GM21786 (cell line): ENCODE results near the gene RPL10.

Source experiments
- ATAC-seq: cut with Tn5 transposase; IDR thresholded peaks from one replicate; pipeline ENCODE4 v1.9.1; 2021; ENCODE audit not compliant: unreplicated experiment

Gene RPL10

DNA sequence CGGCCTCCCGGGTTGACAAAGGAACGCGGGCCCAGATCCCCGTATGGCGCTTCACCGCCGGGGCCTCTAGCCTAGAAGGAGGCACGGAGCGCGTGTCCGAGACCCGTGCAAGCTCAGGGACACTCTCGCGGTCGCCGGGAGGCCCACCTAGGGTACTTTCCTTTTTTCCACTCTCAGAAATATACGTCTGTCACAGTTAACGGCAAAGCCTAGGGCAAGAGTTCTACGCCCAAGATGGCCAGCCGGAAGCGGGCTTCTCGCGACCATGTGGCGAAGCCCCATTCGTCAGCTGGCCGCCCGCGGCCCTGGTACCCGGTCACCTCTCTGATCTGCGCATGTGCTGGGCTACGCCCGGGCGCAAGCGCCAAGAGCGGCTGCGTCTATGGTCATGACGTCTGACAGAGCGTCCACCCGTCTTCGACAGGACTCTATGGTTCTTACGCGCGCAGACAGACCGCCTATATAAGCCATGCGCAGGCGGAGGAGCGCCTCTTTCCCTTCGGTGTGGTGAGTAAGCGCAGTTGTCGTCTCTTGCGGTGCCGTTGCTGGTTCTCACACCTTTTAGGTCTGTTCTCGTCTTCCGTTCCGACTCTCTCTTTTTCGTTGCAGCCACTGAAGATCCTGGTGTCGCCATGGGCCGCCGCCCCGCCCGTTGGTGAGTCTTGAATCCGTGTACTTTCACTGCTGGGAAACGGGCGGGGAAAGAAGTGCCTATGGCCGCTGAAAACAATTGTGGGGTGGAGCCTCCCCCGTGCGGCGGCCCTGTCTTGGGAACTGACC is at the start of gene RPL10:
Gene RPL10, plus strand, starts transcription at position 490 of the 780 bp plus-strand sequence. Its CDS starts 143 bp downstream, at position 633.
- ATAC-seq, result peak; percentile 68

- no peak for ATAC-seq
These were observed 49.4 kb upstream of the RPL10 start for GRCh38 chrX:154348646-154349358.

- ATAC-seq, result no peak
These were observed 48.7 kb upstream of the RPL10 start for GRCh38 chrX:154349359-154349935.

DNA sequence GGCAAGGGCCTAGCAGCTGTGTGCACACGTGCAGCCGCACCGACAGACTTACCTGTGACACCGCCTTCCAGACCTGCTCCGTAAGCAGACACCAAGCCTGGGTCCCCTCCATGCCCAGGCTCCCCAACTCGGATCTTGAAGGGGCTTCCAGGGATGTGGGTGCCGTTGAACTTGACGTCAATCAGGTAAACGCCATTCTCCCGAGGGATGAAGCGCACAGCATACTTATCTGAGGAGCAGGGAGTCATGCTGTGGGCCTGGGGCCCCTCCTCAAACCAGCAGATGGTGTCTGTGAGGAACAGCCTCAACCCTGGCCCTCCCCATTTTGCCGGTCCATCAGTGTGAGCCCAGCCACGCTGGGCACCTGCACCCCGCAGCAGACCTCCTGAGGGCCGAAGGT is 48.2 kb upstream of the RPL10 start:
- ATAC-seq, result no peak

GRCh38 chrX:154350429-154351182 is 47.6 kb upstream of the RPL10 start:
- ATAC-seq, result no peak

DNA sequence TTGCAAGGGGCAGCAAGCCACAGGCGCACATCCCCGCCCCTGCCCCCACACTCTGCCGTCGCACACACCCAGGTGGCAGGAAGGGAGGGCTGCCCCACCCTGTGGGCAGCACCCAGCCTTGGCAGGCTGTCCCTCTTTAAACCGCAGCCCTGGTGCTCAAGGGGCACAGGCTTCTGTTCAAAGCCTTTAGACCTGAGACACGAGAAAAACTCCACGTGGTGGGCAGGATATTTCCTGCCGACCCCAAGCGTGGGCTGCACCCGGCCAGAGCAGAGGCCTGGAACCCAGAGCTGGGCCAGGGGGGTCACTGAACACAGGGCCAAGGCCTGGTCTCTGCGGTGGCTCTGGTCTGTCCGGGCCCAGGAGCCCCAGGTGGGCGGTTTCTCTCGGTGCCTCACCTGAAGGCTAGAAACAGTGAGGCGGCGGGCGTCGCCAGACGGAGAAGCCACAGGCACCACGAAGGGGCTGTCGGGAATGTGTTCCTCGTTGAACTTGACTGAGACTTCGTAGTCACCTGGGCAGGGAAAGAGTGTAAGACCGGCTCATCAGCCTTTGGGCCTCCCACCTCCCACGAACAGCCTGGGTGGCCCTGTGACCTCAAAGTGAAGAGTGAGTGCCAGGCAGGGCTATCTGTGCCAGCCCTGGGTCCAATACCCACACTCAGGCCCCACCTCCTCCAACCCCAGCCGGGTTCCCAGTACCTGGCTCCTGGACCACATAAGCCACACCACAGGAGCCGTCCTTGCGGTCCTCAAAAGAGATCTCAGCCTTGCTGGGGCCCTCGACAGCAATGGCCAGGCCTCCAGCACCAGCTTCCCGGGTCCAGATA is 46.8 kb upstream of the RPL10 start:
- no peak for ATAC-seq

DNA sequence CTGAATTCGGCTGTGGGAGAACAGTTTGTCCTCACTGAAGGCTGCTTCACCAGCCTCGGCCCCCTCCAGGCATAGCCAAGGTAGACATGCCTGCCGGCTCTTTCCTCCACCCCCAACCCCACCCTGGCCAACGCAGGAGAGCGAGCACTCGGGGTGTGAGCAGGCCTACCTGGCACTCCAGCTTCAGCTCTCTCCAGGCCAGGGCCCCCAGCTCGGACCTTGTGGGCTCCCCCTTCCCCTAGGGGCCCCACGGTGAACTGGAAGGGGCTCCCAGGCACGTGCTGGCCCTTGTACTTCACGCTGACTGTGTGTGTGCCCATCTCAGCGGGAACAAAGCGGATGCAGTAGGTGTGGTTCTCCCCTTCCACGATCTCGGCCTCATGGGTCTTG is 46.2 kb upstream of the RPL10 start:
- no peak for ATAC-seq

DNA sequence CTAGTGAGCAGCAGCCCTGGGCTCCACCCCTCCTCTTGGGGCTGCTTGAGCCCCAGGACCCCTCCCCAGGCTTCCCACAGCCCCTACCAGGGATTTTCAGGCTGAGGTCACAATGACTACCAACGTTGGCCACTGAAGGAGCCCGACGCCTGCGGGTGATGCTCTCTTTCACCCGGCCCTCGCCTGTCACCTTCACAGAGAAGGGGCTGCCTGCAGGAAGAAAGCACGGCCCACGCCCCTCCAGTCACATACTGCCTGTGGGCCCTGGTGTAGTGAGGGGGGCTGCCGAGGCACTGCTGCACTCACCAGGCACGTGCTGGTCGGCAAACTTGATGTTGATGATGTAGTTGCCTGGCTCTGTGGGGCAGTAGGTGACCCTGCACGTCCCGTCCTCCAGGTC is 45.7 kb upstream of the RPL10 start:
- ATAC-seq, result no peak

DNA sequence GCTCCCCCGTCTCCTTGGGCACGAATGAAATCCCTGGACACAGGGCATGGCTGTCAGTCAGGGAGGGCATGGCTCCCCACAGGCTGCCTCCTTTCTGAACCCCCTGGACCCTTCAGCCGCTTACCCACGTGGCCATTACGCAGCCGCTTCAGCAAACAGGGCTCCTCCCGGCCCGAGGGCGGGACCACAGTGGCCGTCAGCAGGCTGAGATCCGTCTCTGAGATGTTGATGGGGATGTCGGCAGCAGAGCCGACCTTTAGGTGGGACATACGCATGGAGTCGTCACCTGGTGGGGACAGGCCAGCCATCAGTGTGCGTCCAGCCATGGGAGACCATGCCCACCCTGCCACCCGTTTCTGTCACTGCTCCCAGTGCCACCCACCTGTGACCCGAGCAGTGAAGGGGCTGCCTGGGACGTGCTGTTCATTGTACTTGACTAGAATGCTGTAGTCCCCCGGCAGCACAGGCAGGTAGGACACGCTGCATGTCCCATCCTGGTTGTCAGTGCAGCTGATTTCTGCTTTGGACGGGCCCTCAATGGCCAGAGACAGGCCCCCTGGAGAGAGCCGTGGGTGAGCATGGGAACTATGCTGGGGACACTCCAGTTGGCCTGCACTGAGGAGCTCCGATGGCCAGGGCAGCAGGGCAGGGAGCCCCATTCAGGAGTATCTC is 44.9 kb upstream of the RPL10 start:
- no peak for ATAC-seq

- ATAC-seq, result no peak
These were observed 44.2 kb upstream of the RPL10 start for GRCh38 chrX:154354013-154354412.

GRCh38 chrX:154354516-154354915 is 43.7 kb upstream of the RPL10 start:
- ATAC-seq, result no peak

DNA sequence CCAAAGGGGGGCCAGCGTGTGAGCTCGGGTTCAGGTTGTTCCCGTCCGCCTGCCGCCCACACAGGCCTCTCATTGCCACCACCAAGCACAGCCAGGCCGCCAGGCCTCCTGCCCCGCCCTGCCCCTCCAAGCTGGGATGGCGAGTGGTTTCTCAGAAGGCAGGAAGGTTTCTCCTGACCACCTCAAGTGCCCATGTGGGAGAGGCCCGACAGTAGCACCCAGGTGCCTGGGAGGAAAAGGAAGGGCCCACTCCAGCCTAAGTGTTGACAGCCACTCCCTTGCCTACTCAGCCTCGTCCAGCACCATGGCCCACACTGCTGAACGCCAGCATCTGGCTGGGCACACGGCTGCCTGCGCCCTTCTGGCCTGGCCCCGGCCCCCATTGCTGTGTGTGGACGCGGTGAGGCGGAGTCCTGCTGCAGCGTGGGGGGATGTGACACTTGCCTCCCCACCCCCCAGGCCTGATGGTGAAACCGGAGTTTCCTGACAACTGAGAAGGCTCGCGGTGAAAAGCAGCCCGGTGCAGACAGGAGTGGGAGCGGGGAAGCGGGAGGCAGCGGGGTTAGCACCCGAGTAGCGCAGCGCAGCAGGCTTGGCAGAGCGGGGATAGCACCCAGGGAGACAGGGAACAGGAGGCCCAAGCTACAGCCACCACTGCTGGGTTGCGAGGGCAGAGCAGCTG is 42.9 kb upstream of the RPL10 start:
- ATAC-seq, result no peak

DNA sequence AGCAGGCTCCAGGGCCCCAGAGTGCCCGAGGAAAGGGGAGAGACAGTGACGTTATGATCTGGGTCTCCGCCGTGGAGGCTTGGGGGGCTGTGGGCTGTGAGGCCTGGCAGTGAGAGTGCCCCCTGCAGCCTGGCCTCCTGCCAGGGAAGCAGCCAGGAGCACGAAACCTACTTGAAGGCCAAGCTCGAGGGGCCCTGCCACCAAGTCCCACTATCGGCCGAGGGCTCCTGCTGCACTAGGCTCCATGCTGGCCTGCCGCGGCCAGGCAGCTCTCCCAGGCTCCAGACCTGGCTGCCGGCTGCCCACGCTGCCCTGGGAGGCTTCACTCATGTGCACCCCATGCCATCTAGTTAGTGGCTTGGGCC is 42.4 kb upstream of the RPL10 start:
- ATAC-seq, result no peak

DNA sequence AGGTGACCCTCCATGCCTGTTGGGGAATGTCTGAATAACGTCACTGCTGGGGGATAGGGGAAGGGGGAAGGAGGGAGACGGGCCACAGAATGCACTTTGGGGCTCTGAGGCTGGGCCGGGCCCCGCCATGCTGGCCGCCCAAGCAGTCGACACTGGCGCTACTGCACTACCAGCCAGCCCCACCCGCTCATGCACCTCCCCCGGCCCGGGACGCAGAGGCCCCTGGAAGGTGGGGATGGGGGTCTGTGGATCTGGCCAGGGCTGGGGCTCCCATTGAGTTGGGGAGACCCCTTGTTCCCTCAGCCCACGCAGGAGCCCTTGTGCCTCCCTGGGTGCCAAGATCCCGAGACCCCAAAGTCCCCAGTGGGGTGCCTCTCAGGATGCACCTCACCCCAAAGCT is 41.6 kb upstream of the RPL10 start:
- no peak for ATAC-seq

GRCh38 chrX:154357205-154357604 is 41.0 kb upstream of the RPL10 start:
- no peak for ATAC-seq

GRCh38 chrX:154358011-154358410 is 40.2 kb upstream of the RPL10 start:
- no peak for ATAC-seq

GRCh38 chrX:154358829-154359228 is 39.3 kb upstream of the RPL10 start:
- ATAC-seq, result no peak

DNA sequence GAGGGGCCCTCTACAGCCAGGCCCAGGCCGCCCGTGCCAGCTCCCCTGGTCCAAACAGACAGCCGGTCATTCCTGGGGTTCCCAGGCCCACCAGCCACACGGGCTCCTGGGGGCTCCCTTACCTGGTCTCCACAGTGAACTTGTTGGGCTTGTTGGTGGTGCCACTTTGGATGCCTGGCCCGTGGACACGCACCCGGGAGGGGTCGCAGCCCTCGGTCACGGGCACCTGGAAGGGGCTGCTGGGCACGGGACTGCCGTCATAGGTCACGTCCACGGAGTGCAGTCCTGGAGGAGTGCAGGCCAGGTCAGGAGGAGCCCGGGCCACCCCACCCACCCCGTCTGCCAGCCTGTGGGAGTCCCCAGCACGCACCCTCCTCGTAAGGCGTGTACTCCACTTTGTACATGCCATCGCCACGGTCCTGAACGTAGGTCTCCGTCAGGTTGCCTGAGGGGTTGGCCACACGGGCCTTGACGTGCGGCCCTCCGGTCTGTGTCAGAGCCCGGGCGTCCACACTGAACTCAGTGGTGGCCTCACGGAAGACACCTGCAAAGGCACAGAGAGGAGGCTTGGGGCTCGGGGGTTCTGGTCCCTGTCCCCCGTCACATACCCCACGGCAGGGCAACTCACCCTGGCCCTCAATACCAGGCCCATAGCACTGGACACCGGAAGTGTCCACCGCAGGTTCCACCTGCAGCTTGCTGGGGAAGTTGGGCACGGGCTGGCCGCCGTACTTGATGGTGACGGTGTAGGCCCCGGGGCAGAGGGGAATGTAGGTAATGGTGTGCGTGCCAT is 38.6 kb upstream of the RPL10 start:
- no peak for ATAC-seq
